ENCODE measurements around the gene AZIN2.
A peak's percentile ranks its signal among the peaks of the same experiment; 100 is the strongest.
"Not testable (repeated sequence)": the region's sequence is repeated elsewhere in the genome, so short reads cannot be mapped to it uniquely, and the experiment has no call there.

Gene AZIN2

DNA sequence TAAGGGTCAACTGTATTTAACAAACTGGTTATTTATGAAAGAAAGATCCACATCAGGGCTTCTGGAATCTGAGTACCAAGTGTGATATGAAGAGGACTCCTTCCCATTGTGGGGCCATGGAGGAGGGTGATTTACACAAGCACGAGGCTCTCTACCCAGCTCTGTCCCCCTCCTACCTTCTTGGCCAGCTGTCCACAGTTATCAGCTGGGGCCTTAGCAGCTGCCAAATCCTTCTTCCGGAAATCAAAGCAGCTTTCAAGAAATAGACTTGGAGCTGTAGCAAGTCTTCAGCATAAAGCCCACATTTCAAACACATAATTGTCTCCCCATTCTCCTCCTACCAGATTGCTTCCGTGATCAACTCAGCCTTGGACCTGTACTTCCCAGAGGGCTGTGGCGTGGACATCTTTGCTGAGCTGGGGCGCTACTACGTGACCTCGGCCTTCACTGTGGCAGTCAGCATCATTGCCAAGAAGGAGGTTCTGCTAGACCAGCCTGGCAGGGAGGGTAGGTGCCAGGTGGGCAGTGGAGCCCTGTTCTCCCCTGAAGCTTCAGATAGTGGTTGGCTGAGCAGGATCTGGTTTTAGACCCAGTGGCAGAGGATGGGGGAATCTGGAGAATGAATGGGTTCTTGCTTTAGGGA, 15.5 kb downstream of the AZIN2 start:
- DNase-seq, result no peak

DNA sequence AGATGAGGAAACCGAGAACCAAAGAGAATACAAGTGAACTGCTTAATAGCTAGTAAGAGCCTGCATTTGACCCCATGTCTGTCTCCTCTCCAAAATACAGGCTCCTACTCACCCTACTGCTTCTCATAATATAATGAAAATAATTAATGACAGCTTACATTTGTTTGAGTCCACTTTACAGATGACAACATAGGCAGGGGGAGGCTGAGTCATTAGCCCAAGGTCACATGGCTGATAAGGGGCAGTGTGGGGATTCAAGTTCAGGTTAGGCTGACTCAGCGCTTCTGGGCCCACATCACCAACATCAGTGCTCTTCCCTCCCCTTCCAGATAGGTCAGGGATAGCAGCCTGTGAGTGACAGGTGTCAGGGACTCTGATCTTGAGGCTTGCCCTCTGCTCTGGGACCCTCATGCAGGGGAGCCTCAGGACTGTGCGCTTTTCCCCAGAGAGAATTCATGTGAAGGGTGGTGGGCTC, 16.2 kb downstream of the AZIN2 start:
- no peak for DNase-seq

DNA sequence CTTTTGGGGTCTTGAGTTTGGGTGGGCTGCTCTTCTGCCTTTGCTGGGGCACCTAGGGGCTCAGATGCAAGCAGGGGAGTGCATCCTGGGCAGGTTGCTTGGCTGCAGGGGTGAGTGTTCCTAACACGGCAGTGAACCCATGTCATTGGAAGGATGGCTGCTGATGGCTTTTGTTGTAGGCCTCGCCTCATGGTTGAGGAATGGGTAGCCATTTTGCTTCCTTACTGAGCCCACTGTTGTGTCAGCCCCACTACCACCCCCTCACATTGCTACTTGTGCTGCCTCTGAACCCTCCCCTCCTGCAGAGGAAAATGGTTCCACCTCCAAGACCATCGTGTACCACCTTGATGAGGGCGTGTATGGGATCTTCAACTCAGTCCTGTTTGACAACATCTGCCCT, 16.8 kb downstream of the AZIN2 start:
- no peak for DNase-seq

DNA sequence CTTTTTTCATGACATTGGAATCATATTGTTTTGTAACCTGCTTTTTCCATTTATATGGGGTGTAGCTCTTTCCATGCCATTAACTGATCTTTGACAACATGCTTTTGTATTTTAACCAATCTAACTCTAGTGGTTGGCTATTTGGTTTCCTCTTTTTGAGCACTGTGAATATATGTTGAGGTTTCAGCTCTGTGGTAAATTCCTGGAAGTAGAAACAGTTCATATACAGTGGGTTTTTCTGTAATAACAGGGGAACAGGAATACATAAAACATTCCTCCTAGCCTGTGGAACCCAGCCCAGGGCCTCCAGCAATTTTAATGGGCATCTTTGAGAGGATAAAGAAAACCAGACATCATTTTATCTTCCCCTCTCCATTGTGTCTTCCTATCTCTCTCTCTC, 17.4 kb downstream of the AZIN2 start:
- DNase-seq, result no peak

DNA sequence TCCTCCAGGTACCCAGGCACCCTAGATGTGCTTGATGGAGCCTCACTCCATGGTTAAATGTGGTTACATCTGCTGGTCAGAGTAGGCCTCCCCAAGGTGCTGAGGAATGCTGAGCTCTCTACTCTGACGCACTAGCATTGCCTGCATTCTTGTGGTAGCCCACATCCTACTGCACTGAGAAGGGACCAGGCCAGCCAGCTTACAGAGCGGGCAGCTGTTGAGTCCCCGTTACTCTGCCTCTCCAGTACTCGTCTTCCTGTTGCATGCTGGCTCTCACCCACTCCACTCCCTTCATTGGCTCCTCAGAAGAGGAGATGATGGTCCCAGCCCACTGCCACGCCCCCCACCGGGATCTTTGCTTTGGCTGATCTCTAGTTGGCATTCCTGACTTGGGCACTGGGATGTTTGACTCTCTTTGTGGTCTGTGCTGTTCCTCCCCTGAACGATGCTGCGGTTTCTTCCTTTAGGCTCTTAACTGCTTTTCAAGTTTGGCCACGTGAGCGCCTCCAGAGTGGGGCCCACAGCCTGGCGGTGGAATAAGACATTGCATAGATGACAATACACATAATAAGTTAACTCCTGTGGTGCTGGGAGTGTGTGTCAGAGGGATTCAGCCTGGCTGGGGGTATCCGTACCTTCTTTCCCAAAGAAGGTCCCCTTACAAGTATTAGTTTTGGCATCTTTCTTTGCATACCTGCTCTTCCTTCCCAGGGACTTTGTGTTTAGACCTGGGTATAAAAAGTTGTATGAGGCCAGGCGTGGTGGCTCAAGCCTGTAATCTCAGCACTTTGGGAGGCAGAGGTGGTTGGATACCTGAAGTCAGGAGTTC, 18.6 kb downstream of the AZIN2 start:
- no peak for DNase-seq

DNA sequence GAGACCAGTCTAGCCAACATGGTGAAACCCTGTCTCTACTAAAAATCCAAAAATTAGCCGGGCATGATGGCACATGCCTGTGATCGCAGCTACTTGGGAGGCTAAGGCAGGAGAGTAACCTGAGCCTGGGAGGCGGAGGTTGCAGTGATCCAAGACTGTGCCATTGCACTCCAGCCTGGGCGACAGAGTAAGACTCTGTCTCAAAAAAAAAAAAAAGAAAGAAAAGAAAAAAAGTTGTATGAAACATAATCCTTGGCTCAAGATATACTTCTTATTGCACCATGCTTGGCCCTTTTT, 19.1 kb downstream of the AZIN2 start:
- DNase-seq, result not testable (repeated sequence)

DNA sequence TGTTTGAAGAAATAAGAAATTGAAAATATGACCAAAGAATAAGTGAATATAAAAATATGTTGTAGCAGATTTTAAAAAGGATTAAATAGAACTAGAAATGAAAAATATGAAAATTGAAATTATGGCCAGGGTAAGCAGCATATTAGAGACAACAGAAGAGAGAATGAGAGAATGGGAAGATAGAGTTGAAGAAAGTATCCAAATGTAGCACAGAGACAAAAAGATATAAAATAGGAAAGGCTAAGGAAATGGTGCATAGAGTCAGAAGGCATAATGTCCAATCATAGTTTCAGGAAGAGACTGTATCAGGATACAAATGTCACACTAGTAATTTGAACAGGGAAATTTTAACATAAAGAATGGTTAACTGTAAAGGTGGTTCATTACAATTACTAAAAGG, 29.5 kb downstream of the AZIN2 start:
- no peak for DNase-seq

DNA sequence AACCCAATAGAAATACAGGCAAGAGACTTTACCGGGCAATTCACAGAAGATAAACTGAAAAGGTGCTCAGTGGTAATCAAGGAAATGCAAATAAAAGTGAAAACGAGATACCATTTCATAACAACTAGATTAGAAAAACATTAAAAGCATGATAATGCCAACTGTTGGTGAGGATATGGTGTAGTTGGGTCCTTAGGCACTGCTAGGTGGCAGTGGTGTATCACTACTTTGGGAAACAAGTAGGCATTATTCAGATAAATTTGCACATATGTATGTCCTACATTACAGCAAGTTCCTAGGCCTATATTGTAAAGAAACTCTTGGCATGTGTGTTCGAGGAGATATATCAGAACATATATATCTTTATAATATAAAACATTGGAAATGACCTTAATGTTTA, 31.0 kb downstream of the AZIN2 start:
- DNase-seq, result no peak

DNA sequence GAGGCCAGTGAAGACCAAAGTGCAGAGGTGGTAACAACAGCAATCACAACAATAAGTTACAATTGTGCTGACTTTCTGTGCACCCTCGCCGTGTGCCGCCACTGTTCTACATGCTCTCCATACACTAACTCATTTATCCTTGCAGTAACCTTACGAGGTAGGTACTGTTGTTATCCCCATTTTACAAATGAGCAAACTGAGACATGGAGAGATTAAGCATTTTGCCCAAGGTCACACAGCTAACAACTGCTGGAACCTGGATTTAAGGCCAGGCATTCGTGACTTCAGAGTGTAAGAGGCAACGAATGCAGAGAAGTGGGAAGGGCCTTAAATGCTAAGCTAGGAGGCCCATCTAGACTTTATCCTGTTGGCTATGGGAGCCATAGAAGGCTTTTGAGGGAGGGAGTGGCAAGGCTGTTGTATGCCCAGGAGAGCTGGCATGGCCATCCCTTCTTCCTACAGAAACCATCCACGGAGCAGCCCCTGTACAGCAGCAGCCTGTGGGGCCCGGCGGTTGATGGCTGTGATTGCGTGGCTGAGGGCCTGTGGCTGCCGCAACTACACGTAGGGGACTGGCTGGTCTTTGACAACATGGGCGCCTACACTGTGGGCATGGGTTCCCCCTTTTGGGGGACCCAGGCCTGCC, 36.6 kb downstream of the AZIN2 start:
- no peak for DNase-seq

DNA sequence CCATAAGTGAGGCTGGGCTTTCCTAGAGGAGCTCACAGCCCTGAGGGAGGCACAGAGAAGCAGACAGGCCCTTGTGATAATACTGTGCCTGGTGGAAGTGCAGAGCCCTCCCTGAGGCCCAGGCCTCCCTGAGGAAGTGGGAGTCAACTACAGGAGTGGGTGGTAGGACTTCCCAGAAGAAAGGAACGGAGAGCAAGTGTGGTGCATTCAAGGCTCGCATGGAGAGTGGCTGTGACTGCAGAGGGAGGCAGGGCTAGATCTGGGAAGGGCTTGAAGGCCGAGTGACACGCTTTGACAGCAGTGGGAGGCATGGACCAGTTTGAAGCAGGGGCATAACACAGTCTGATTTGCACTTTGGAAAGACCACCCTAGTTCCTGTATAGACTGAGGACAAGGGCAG, 37.3 kb downstream of the AZIN2 start:
- no peak for DNase-seq

DNA sequence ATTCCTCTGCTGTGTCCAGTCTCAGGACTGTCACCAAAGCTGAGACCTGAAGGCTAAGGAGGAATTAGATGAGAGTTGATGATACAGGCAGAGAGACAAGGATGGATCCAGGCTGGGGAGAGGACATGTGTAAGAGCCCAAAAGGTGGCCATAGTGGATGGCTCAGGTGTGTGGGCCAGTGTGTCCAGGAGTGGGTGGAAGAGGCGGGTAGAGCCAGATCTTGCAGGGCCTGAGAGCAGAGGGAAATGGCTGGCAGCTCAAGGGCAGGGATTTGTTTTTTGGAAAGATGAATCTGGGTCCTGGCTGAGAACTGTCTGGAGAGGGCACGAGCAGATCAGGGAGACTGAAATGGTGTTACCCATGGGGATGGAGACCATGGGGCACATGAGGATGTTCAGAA, 38.1 kb downstream of the AZIN2 start:
- DNase-seq, result no peak

DNA sequence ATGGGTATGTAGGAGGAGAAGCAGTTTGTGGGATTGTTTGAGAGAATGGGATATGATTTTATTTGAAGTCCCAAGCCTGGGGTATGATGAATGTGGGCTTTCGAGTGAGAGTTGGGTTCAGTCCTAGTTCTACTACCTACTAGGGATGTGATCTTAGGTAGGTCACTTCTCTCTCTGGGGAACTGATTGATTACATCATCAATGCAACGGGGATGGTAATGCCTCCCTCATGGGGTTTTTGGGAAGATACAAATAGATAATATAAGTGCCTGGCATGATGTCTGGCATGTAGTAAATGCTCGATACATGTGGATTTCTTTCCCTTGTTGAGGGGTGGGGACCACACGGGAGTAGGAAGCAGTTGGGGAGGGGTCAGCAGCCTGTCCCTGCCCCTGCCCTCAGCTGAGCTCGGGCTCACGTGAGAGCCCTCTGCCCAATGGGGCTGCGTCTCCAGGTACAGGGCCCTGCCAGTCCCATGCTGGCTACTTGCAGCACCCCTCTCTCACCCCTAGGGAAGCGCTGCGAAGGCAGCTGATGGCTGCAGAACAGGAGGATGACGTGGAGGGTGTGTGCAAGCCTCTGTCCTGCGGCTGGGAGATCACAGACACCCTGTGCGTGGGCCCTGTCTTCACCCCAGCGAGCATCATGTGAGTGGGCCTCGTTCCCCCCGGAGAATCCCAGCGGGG, 38.7 kb downstream of the AZIN2 start:
- DNase-seq, result no peak

DNA sequence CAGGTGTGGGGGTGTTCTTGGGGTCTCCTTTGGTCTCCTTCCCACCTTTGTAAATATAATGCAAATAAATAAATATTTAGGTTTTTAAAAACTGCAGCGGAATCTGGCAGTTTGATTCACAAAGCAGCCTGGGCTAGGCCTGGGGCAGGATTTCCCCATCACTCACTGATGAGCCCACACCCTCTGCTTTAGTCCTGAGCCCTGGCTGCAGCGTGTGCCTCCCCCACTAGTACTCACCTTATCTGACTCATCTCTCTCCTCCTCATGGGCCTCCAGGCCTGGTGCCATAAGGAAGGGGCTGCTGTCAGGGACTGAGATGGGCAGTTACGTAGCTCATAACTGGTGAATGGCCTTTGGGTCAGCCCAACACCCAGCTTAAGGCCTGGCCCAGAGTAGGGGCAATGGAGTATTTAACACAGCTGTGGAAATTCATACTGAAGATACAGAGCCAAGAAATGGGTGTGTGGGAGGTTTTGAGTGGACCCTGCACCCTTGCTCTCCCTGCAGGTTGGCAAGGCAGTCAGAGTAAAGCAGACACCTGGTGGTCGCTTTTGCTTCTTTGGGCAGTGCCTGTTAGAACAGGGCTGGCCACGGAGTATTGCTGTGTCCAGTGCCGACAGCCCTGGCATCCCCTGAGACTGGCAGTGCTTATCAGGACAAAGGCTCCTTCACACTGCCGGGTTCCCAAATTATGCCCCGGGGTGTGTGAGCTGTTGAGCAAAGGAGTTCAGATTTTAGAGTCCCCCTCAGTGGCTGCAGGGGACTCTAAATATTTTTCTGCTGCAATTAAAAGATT, 39.7 kb downstream of the AZIN2 start:
- DNase-seq, result no peak

DNA sequence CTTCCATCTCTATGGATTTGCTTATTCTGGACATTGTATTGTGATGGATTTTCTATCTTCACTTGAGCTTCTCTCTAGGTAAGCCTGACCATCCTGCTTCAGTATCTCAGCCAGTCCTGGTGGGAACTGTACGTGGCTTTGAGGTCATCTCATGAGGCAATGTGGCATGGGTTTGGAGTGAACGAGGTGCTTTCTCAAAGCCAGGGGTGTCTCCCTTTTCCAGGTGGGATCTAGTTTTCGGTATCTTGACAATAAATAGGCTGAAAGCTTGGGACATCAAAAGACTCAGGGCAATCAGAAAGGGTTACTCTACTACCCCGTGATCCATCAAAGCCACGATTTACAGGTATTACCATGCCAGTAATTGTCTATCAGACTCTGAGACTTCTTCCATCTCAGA, 40.8 kb downstream of the AZIN2 start:
- DNase-seq, result no peak

DNA sequence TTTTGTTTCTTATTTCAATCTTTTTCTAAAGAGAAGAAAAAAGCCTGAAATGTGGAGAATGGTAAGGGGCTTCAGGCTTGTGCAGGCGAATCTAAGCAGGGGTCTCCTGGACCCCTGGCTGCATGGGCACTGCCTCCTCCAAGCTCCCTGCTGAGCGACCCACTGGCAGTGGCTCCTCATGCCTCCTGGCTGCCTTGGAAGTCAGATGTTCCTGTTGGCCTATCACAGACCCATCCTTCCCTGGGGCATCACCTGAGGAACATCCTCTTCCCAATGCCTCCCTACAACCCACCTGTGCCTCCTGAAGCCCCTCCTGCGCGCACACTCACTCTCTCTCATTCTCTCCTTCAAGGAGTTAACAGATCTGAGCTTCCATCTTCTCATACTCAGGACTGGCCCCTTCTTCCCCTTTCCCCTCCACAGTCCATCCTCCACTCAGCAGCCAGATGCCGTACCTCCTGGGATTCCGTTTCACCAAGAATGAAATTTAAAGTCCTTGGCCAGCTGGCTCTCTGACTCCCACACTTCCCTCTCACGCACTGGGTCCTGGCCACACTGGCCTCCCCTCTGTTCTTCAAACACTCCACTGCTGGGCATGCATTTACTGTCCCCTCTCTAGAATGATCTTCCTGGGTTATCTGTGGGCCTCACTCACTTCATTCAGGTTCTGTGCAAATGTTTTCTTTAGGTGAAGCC, 41.7 kb downstream of the AZIN2 start:
- DNase-seq, result no peak

DNA sequence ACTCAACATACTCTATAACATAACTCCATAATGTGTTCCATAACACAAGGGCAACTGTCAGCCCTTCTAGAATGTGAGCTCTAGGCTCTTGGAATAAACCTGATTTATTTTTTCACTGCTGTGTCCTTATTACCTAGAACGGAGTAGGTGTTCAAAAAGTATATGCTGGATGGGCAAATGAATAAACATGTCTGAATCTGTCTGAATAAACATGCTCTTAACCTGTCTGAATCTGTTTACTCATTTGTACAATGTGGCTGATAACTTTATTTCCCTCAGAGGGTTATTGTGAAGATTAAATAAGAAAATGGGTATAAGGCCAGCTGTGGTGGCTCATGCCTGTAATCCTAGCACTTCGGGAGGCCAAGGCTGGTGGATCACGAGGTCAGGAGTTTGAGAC, 42.3 kb downstream of the AZIN2 start:
- DNase-seq, result no peak

DNA sequence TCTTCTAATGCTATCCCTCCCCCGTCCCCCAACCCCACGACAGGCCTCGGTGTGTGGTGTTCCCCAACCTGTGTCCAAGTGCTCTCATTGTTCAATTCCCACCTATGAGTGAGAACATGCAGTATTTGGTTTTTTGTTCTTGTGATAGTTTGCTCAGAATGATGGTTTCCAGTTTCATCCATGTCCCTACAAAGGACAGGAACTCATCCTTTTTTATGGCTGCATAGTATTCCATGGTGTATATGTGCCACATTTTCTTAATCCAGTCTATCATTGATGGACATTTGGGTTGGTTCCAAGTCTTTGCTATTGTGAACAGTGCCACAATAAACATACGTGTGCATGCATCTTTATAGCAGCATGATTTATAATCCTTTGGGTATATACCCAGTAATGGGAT, 43.7 kb downstream of the AZIN2 start:
- DNase-seq, result not testable (repeated sequence)

DNA sequence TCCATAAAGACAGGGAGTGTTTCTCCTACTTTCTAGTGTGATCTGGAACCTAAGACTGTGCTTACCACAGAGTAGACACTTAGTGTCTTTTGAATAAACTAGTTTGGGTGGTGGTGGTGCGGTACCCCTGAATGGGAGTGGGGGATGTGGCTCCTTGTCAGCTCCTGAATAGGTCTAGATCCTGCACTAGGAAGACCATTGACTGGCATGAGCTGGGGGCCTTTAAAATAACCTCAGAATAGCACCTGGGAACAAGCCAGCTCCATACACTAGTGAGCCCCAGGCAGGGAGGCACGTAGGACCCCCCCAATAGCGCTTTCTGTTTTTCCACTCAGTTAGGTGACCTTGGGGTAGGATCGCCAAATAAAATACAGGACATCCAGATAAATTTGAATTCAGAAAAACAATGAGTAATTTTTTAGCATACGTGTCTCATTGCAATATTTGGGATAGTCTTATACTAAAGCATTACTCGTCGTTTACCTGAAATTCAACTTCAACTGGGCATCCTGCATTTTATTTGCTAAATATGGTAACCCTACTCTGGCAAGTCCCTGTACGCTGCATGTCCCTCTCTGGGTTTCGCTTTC, 45.6 kb downstream of the AZIN2 start:
- DNase-seq, result no peak

DNA sequence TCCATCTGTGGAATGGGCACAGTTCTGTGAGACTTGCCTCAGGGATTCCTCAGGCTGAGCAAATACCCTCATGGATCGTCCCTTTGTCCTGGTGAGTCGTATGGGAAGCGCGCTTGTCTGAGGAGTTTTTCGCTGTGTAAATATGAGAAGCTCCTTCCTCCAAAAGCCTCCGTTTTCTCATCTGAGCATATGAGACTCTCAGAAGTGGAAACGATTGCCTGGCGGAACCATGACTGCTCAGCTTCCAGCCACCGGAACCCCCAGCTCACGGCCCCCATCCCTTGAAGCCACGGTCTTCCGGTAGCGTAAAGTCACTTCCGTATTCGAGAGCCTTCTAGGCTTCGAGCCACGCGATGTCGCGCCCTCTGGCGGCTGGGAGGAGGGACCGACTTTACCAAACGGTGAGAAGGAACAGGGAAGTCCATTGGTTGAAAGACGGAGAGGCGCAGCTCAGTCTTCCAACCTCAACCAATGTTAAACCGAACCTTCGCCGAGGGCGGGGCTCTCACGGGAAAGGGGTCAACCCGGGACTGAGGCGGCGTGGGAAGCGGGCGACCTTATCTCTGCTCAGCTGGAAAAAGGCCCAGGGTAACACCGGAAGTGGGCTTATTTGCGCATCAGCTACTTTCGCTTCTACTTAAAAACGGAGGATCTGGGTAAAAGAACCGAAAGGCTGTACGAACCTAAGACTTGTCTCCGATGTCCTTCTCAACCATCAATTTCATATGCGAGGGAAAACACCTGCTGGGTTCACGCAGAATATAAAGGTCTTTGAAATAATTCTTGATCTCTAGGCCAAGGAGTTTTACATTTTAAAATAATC, 46.3 kb downstream of the AZIN2 start:
- DNase-seq, result peak; percentile 99

DNA sequence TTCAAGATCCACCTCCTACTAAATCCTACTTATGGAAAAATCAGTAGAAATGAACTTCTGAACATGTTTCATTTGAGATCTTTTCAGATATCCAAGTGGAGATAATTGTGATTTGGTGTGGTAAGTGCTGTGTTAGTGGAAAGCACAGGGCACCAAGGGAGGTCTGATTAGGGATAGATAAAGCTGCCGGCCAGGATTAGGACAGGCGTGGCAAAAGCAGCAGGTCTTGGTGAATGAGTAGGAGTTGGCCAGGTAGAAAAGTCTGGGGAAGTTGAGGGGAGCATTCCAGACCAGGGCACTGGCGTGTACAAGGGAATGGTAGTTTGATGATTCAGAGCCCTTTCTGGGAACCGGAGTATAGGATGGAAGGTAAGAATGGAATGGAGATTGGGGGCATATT, 47.8 kb downstream of the AZIN2 start:
- DNase-seq, result no peak

DNA sequence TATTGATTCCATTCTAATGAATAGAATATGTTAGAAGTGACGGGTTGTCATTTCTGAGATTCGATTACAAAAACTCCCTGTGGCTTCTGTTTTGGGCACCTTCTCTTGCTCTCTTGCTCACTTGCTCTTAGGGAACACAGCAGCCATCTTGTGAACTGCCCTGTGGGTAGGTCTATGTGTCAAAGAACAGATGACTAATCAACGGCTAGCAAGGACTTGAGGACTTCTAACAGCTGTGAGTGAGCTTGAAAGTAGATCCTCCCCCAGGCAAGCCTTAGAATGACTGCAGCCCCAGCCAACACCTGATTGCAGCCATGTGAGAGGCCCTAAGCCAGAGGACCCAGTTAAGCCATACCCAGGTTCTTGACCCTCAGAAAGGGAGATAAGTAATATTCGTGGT, 49.3 kb downstream of the AZIN2 start:
- DNase-seq, result no peak

Measured in SHP77 (cell line).